IPS DF 4.7 (cell line): ENCODE data around the gene SIRPA.

Source experiments
- DNase-seq: peaks from one replicate; pipeline ENCODE4 v3.0.0-alpha.2; 2013; ENCODE audit warnings: low spot score; ENCODE audit errors: extremely low read depth

The SIRPA gene

GRCh38 chr20:1870323-1870722 lies 24.9 kb upstream of the SIRPA start:
- DNase-seq = no peak

GRCh38 chr20:1870792-1871550 lies 24.2 kb upstream of the SIRPA start:
- DNase-seq = no peak

GRCh38 chr20:1871807-1872458 lies 23.3 kb upstream of the SIRPA start:
- DNase-seq = no peak

GRCh38 chr20:1872459-1873097 lies 22.6 kb upstream of the SIRPA start:
- DNase-seq = no peak

- no peak for DNase-seq
Measured at GRCh38 chr20:1874450-1875182, 20.6 kb upstream of the SIRPA start.

GRCh38 chr20:1875183-1875554 lies 20.0 kb upstream of the SIRPA start:
- no peak for DNase-seq

GRCh38 chr20:1875762-1876161 lies 19.4 kb upstream of the SIRPA start:
- no peak for DNase-seq

GRCh38 chr20:1876217-1876921 lies 18.8 kb upstream of the SIRPA start:
- no peak for DNase-seq

GRCh38 chr20:1876975-1877608 lies 18.1 kb upstream of the SIRPA start:
- DNase-seq = no peak

GRCh38 chr20:1877609-1878200 lies 17.5 kb upstream of the SIRPA start:
- no peak for DNase-seq

- DNase-seq = no peak
Measured at GRCh38 chr20:1879369-1879768, 15.8 kb upstream of the SIRPA start.

- DNase-seq = no peak
Measured at GRCh38 chr20:1879934-1880333, 15.3 kb upstream of the SIRPA start.

GRCh38 chr20:1880529-1881239 lies 14.5 kb upstream of the SIRPA start:
- no peak for DNase-seq

- DNase-seq = no peak
Measured at GRCh38 chr20:1881240-1881835, 13.9 kb upstream of the SIRPA start.

GRCh38 chr20:1882026-1882425 lies 13.2 kb upstream of the SIRPA start:
- DNase-seq = no peak

- DNase-seq = no peak
Measured at GRCh38 chr20:1883986-1884385, 11.2 kb upstream of the SIRPA start.

- DNase-seq = no peak
Measured at GRCh38 chr20:1885254-1885653, 10.0 kb upstream of the SIRPA start.

- DNase-seq = no peak
Measured at GRCh38 chr20:1885940-1886693, 9.1 kb upstream of the SIRPA start.

GRCh38 chr20:1887321-1887720 lies 7.9 kb upstream of the SIRPA start:
- no peak for DNase-seq
